Upper lobe of right lung (tissue), 1 donor: Measurements from ENCODE around the gene RNF123. TPM values are rescaled to one million over a fixed set of nuclear protein-coding genes. Genes with fewer than 3 reads are reported as not detected.

Source experiments
- ATAC-seq: fragments of 200-7000 bp; cut with Tn5 transposase; one replicate; pipeline ENCODE4 v1.9.1; 2020; ENCODE audit warnings: mild to moderate bottlenecking, moderate library complexity
- DNase-seq: peaks from one replicate; pipeline ENCODE4 v3.0.0-alpha.2; 2020
- H3K27ac ChIP-seq: fragments of 200-600 bp; one replicate; pipeline ENCODE4 v1.8.0; 2022
- H3K27me3 ChIP-seq: fragments of 200-600 bp; one replicate; pipeline ENCODE4 v1.8.0; 2022; ENCODE audit warnings: mild to moderate bottlenecking
- H3K36me3 ChIP-seq: fragments of 200-600 bp; one replicate; pipeline ENCODE4 v1.8.0; 2022
- H3K4me1 ChIP-seq: fragments of 200-600 bp; one replicate; pipeline ENCODE4 v1.8.0; 2022
- H3K4me3 ChIP-seq: fragments of 200-600 bp; one replicate; pipeline ENCODE4 v1.8.0; 2022; ENCODE audit warnings: mild to moderate bottlenecking
- H3K9me3 ChIP-seq: fragments of 200-600 bp; one replicate; pipeline ENCODE4 v1.8.0; 2022
- intact Hi-C: fragments of 100-400 bp; cut with DNase I; formaldehyde crosslinking; loops from one replicate; pipeline ENCODE4 v1.11.0; 2022
- total RNA-seq: library from RNA; stranded (reverse); fragmentation: NEBNext Ultra II Directional; extraction: Animal tissue kit (Norgen Biotek cat#: 25700); gene quantifications from one replicate; pipeline ENCODE4 v1.2.1, GENCODE V29; 2021
- TF ChIP-seq, protein P1 (sequence below): fragments of 200-600 bp; IDR thresholded peaks from one replicate; pipeline ENCODE4 v1.8.0; 2022; ENCODE audit warnings: antibody characterized with exemption
- donor health status: DM: no; HTN: yes; CAD: no; lungs with severe emphysema.

RNF123 gene
- total RNA-seq, 1 donor from 2014 or later: 41.4 TPM

DNA sequence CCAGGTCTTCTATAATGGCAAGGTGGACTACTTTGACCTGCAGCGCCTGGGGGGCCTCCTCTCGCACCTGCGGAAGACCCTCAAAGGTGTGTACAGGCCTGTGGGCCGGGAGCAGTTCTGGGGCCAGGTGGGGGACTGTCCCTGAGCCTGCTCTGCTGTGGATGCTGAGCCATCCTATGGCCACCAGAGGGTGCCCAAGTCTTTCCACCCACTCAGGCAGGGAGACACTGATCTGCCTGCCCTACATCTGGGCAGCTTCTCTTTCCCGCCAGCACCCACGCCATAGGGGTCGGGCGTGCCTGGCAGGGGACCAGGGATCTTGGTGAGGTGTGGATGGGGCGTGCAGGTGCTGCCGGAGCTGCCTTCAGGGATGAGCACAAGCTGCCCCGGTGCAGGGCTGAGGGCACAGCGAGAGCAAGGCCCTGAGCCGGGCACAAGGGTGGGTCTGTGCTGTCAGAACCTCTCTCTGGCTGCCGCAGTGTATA, 14.1 kb downstream of the RNF123 start:
- no peak for DNase-seq
- peaks cover 40% of the 10 kb centered on the region for H3K36me3 ChIP-seq
- intact Hi-C loops: no loop called here

DNA sequence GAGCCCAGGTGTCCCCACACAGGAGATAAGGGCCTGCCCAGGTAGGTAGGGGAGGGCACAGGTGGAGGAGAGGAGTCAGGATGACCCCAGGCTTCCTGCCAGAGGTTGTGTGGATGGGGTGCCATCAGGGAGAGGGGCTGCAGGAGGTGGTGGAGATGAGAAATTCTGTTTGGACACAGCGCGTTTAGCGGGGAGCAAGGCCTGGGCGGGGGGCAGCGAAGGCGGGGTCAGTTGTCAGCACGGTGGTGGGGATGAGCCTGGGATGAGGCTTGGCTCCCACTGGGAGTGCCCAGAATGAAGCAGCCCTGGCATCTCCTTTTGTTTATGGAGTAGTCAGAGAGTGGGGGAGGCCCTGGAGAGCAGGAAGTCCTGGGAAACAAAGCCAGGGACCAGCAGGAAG, 14.6 kb downstream of the RNF123 start:
- H3K9me3 ChIP-seq: no peaks in the 10 kb centered on the region
- no peak overlapping the region for H3K4me3 ChIP-seq
- H3K27me3 ChIP-seq: no peaks in the 10 kb centered on the region
- H3K4me1 ChIP-seq: no peaks in the 10 kb centered on the region
- no peak overlapping the region for H3K27ac ChIP-seq
- peaks cover 40% of the 10 kb centered on the region for H3K36me3 ChIP-seq
- intact Hi-C loops: no loop called here
- no peak for DNase-seq
- TF ChIP-seq, protein P1, sequence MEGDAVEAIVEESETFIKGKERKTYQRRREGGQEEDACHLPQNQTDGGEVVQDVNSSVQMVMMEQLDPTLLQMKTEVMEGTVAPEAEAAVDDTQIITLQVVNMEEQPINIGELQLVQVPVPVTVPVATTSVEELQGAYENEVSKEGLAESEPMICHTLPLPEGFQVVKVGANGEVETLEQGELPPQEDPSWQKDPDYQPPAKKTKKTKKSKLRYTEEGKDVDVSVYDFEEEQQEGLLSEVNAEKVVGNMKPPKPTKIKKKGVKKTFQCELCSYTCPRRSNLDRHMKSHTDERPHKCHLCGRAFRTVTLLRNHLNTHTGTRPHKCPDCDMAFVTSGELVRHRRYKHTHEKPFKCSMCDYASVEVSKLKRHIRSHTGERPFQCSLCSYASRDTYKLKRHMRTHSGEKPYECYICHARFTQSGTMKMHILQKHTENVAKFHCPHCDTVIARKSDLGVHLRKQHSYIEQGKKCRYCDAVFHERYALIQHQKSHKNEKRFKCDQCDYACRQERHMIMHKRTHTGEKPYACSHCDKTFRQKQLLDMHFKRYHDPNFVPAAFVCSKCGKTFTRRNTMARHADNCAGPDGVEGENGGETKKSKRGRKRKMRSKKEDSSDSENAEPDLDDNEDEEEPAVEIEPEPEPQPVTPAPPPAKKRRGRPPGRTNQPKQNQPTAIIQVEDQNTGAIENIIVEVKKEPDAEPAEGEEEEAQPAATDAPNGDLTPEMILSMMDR: no peak
- ATAC-seq: no peak

More for the DNA sequence above, 14.1 kb downstream of the RNF123 start:
- peak; percentile 85 for ATAC-seq
- H3K27me3 ChIP-seq: no peaks in the 10 kb centered on the region
- H3K9me3 ChIP-seq: no peaks in the 10 kb centered on the region
- H3K4me1 ChIP-seq: no peaks in the 10 kb centered on the region
- H3K4me3 ChIP-seq: no peak overlapping the region
- H3K27ac ChIP-seq: no peak overlapping the region
- TF ChIP-seq, protein P1: peak; percentile 80

DNA sequence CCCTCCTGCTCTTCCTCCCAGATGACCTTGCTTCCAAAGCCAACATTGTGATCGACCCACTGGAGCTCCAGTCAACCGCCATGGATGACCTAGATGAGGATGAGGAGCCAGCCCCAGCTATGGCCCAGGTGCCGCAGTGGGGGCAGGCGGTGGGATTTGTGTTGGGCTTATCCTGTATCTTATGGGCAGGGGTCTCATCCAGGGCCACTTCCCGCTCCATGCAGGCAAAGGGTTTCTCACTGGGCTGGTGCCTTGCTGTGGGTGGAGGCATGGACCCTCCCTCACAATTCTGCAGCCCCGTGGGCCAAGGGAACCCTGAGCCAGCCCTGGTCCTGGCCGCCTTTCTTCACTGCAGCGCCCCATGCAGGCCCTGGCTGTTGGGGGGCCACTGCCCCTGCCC, 15.3 kb downstream of the RNF123 start:
- H3K4me3 ChIP-seq: no peak overlapping the region
- H3K36me3 ChIP-seq: peaks cover 40% of the 10 kb centered on the region
- H3K27me3 ChIP-seq: no peaks in the 10 kb centered on the region
- ATAC-seq: no peak
- TF ChIP-seq, protein P1: no peak
- intact Hi-C loops: no loop called here
- H3K9me3 ChIP-seq: no peaks in the 10 kb centered on the region
- no peak for DNase-seq
- no peak overlapping the region for H3K27ac ChIP-seq
- no peaks in the 10 kb centered on the region for H3K4me1 ChIP-seq

DNA sequence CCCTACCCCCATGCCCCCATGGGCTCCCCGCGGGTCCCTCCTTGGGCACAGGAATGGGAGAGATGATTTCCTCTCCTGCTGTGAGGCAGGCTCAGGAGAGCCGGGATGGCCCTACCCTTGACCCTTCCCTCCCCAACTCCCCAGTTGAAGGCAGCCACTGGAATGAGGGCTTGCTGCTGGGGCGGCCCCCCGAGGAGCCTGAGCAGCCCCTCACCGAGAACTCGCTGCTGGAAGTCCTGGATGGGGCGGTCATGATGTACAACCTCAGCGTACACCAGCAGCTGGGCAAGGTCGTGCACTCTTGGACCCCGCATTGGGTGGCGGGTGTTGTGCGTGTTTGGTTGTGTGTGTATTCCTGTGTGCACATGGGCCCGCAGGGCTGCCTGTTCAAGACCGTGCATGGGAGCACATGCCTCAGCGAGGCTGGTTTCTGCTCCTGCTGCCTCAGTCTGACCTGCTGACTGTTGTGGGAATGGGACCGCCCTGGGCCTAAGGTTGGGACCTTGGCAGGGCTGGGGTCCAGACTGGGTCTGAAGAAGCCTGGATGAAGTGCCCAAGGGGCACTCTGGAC, 16.1 kb downstream of the RNF123 start:
- H3K36me3 ChIP-seq: peaks cover 32% of the 10 kb centered on the region
- DNase-seq: no peak
- ATAC-seq: no peak
- TF ChIP-seq, protein P1: no peak
- no peaks in the 10 kb centered on the region for H3K27me3 ChIP-seq
- no peak overlapping the region for H3K4me3 ChIP-seq
- H3K9me3 ChIP-seq: no peaks in the 10 kb centered on the region
- H3K27ac ChIP-seq: no peak overlapping the region
- no peaks in the 10 kb centered on the region for H3K4me1 ChIP-seq
- intact Hi-C loops: no loop called here

DNA sequence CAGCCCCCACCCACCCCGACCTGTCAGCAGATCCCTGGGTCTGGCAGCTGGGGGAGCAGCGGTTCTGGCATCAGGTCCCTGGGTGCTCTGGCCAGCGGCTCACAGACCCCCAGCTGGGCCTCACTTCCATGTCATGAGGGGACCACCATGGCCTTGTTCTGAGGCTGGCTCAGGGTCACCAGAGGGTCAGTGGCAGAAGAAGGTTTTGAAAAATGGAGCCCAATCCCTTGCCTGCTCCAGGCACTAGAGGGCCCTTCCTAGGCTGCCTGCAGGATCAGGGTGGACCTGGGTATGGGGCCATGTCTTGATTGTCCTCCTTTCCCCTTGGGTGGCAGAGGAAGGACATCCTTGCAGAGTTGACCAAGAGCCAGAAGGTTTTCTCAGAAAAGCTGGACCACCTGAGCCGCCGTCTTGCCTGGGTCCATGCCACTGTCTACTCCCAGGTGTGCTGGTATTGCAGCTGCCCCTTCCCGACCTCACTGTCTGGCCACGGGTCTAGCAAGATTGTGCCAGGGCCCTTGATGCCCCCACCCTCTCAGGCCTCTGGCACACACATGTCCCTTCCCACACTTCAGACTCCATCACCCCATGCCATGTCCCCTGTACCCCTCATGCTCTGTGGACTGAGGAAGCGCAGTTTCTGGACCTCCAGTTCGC, 17.2 kb downstream of the RNF123 start:
- H3K36me3 ChIP-seq: peaks cover 33% of the 10 kb centered on the region
- TF ChIP-seq, protein P1: no peak
- no peak overlapping the region for H3K27ac ChIP-seq
- H3K27me3 ChIP-seq: no peaks in the 10 kb centered on the region
- intact Hi-C loops: no loop called here
- ATAC-seq: no peak
- H3K4me1 ChIP-seq: no peaks in the 10 kb centered on the region
- DNase-seq: no peak
- H3K4me3 ChIP-seq: no peak overlapping the region
- H3K9me3 ChIP-seq: no peaks in the 10 kb centered on the region
